Measurements from ENCODE around the gene SOX18. TPM values are rescaled to one million over a fixed set of nuclear protein-coding genes. Genes with fewer than 3 reads are reported as not detected.

SOX18 gene
- total and polyA plus RNA-seq, 2 of the 13 experiments (the other 11 are each of a cell fraction or from before 2014, with no cell fraction given) = 1.6 to 1.9 TPM

- TF ChIP-seq ZNF138 (CRISPR knock-in tag; IDR thresholded peaks at IDR 0.05; ENCODE audit: low read depth) = peak; percentile 53; the same call in 1 of the 2 replicates
- no peak for TF ChIP-seq HOXA7 (CRISPR knock-in tag; IDR thresholded peaks at IDR 0.05)
- TF ChIP-seq, protein P1, sequence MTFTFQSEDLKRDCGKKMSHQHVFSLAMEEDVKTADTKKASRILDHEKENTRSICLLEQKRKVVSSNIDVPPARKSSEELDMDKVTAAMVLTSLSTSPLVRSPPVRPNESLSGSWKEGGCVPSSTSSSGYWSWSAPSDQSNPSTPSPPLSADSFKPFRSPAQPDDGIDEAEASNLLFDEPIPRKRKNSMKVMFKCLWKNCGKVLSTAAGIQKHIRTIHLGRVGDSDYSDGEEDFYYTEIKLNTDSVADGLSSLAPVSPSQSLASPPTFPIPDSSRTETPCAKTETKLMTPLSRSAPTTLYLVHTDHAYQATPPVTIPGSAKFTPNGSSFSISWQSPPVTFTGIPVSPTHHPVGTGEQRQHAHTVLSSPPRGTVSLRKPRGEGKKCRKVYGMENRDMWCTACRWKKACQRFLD (CRISPR knock-in tag; IDR thresholded peaks at IDR 0.05; ENCODE audit: borderline replicate concordance) = no peak
- no peak; the same call in none of the 2 replicates for TF ChIP-seq NFYB (CRISPR knock-in tag; IDR thresholded peaks at IDR 0.05)
- TF ChIP-seq CREB3 (CRISPR knock-in tag; IDR thresholded peaks at IDR 0.05) = peak; percentile 74
- TF ChIP-seq ZNF841 (CRISPR knock-in tag; IDR thresholded peaks at IDR 0.05; ENCODE audit: borderline replicate concordance) = 0 out of 2 replicates have a peak, but pooled peaks have one; percentile 74
- TF ChIP-seq ZNF335 (CRISPR knock-in tag; IDR thresholded peaks at IDR 0.05) = 0 out of 2 replicates have a peak, but pooled peaks have one; percentile 57
- TF ChIP-seq RXRB (CRISPR knock-in tag; IDR thresholded peaks at IDR 0.05; ENCODE audit: borderline replicate concordance) = peak; percentile 78
- TF ChIP-seq TFAP4 (IDR thresholded peaks at IDR 0.05; ENCODE audit: borderline replicate concordance, low read depth) = peak; percentile 29; the same call in 1 of the 2 replicates
- TF ChIP-seq ZHX2 (IDR thresholded peaks at IDR 0.05; ENCODE audit: low read depth) = peak; percentile 84
- TF ChIP-seq ZHX2 (CRISPR knock-in tag; IDR thresholded peaks at IDR 0.05; ENCODE audit: borderline replicate concordance) = no peak; the same call in 1 of the 2 replicates
- TF ChIP-seq ZNF354B (CRISPR knock-in tag; IDR thresholded peaks at IDR 0.05) = no peak
- TF ChIP-seq HDAC6 (IDR thresholded peaks at IDR 0.05; ENCODE audit: low read depth, low read length) = no peak
- peak; percentile 55; the same call in 1 of the 2 replicates for TF ChIP-seq NCOA2 (CRISPR knock-in tag; IDR thresholded peaks at IDR 0.05)
- TF ChIP-seq, protein P2, sequence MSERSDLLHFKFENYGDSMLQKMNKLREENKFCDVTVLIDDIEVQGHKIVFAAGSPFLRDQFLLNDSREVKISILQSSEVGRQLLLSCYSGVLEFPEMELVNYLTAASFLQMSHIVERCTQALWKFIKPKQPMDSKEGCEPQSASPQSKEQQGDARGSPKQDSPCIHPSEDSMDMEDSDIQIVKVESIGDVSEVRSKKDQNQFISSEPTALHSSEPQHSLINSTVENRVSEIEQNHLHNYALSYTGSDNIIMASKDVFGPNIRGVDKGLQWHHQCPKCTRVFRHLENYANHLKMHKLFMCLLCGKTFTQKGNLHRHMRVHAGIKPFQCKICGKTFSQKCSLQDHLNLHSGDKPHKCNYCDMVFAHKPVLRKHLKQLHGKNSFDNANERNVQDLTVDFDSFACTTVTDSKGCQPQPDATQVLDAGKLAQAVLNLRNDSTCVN (CRISPR knock-in tag; IDR thresholded peaks at IDR 0.05; ENCODE audit: borderline replicate concordance) = peak; percentile 20; the same call in 1 of the 2 replicates
- TF ChIP-seq ZNF263 (CRISPR knock-in tag; IDR thresholded peaks at IDR 0.05) = no peak; the same call in 1 of the 2 replicates
- TF ChIP-seq, protein P3, sequence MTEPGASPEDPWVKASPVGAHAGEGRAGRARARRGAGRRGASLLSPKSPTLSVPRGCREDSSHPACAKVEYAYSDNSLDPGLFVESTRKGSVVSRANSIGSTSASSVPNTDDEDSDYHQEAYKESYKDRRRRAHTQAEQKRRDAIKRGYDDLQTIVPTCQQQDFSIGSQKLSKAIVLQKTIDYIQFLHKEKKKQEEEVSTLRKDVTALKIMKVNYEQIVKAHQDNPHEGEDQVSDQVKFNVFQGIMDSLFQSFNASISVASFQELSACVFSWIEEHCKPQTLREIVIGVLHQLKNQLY (CRISPR knock-in tag; IDR thresholded peaks at IDR 0.05) = peak; percentile 41; the same call in 1 of the 2 replicates
- no peak for TF ChIP-seq SNAPC2 (CRISPR knock-in tag; IDR thresholded peaks at IDR 0.05)
Measured at GRCh38 chr20:64062596-64063388, 13.4 kb upstream of the SOX18 start, which contains the start of gene TCEA2 (continued).

Data from HepG2 (cell line).